Activated CD8-positive, alpha-beta memory T cell treated with anti-CD3 and anti-CD28 coated beads for 48 hours (primary cell): ENCODE measurements around the gene GRB2.
"Not testable (repeated sequence)": the region's sequence is repeated elsewhere in the genome, so short reads cannot be mapped to it uniquely, and the experiment has no call there.

Experiments used
- DNase-seq, 3 experiments: peaks; one replicate each; pipeline ENCODE4 v3.0.0-alpha.2; 2020; ENCODE audit warnings: low read depth in 2 of 3, low spot score in 2 of 3

Gene GRB2

DNA sequence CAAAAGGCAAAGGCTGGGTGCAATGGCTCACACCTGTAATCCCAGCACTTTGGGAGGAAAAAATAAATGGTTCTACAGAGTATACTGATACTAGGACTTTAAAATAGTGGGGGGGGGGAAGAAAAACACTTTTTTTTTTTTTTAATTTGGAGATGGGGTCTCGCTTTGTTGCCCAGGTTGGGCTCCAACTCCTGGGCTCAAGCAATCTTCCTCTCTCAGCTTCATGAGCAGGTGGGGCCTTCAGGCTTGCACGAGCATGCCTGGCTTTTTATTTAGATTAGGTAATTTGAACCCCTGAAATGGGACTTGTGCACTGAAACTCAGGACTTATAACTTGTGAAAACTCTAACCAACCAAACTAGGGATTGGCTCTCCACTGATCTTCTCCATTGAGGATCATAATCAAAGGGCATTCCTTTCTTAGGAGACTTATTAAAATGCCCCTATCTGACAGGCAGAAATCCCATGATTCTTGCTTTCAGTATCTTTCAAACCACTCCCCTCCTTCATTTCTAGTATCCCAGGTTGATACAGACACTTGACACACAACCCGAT, 16.9 kb downstream of the GRB2 start:
- no peak for DNase-seq

DNA sequence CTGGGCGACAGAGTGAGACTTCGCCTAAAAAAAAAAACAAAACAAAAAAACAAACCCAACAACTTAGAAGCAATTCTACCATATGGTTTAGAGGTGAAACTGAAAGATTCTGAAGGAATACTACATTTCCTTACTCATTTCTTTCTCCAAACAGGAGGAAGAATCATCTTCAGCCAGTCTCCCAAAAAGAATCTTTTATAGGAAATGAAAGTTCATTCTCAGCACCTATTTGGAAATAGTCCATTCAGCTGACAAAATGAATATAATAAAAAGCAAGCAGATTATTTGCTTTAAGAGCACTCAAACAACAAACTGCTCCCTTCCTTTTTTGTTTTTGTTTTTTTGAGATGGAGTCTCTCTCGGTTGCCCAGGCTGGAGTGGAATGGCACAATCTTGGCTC, 17.7 kb downstream of the GRB2 start:
- no peak for DNase-seq

DNA sequence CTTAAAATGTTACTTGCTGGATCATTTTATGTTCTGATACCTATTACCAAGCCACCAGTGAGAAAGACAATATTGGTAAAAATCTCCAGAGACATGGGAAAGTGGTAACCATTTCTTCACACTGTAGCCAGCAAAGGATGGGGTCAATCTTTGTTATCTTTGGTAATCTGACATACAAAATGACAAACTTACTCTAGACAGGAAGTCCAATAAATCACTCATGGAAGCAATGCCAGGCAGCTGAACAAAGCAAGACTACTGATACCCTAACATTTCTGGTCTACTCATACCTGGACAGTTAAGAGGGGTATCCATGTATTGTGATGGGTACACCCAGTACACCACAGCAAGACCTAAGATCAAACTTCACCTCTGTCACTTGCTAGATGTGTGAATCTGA, 19.0 kb downstream of the GRB2 start:
- no peak for DNase-seq

DNA sequence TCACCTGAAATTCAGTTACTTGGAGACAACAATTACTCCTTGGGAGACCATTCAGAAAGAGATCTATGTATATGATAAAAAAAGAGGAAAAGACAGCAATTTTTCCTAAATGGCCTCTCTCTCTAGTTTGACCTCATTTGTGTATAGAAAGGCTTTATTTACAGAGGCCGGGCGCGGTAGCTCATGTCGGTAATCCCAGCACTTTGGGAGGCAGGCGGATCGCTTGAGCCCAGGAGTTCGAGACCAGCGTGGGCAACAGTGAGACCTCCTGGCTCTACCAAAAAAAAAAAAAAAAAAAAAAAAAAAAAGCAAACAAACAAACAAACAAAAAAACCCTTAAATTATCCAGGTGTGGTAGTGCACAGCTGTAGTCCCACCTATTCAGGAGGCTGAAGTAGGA, 20.7 kb downstream of the GRB2 start:
- DNase-seq, result no peak

DNA sequence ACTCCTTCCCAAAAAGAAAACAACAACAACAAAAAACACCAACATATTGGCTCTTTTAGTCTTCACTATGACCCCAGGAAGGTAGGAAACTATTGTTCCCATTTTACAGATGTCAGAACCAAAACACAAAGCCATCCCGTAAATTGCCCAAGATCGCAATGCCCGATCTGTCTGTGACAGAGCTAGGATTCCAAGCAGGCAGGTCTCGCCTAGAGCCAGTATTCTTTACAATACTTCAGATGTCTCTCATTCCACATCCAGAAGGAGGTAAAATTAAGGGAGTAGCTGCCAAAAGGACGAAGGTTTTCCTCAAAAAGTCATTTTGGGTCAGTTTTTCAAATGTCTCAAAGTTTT, 21.7 kb downstream of the GRB2 start:
- DNase-seq, result no peak

DNA sequence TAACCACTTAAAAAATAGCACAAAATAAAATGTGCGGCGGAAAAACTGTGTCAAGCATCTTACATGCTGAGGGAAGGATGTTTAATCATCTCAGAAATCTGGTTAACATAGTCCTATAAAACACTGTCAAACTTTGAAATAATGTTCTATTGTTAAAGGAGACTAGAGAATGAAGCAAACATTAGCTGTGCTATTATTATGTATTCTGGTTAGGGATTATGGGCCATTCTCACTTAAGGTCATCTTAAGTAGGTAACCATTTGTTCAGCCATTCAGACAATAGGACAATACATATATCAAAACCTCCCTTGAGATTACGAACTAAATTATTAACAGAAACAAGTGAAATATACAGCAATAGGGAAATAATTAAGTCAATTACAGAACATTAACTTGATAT, 24.7 kb downstream of the GRB2 start:
- no peak for DNase-seq

DNA sequence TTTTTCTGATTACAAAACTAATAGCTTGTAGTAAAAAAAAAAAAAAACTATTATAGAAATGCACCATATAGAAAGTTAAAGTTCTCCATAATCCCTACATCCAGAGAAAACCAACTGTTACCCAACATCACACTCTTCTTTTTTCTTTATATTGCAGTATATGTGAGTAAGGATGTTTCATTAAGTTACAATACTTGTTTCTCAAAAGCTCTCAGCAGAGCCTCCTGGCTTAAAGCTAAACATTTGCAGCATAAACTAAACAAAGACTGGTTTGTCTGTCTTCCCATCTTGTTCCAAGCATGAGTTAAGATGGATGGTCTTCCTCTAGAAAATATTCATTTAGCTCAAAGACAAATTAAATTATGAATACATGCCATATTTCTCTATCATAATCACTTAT, 25.2 kb downstream of the GRB2 start:
- no peak for DNase-seq

DNA sequence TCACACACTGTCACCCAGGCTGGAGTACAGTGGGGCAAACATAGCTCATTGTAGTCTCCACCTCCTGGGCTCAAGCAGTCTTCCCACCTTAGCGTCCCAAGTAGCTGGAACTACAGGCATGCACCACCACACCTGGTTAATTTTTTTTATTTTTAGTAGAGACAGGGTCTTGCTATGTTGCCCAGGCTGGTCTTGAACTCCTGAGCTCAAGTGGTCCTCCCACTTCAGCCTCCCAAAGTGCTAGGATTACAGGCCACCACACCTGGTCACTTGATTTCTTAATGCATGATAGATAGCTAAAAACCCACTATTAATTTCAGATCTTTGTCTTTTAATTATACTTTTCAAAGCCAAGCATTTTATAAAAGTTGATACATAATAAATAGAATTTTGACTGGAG, 26.1 kb downstream of the GRB2 start:
- DNase-seq, result not testable (repeated sequence)

DNA sequence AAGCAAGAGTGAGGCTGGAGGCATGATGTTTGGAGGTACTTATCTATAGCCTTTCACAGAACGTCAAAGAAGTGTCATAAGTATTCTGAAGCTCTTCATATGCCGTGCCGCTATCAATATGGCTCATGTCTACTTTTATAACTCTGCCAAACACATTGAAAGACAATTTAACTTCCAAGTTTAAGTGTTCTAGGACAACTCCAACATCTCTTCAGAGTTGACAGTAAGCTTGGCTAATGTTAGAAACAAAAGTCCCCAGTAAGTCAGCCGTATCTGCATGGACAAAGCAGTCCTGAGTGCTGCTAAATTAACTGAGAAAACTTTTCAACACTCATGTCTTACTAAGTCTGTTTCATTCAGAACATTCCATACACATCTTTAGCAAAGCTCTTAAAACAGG, 32.2 kb downstream of the GRB2 start:
- no peak for DNase-seq

DNA sequence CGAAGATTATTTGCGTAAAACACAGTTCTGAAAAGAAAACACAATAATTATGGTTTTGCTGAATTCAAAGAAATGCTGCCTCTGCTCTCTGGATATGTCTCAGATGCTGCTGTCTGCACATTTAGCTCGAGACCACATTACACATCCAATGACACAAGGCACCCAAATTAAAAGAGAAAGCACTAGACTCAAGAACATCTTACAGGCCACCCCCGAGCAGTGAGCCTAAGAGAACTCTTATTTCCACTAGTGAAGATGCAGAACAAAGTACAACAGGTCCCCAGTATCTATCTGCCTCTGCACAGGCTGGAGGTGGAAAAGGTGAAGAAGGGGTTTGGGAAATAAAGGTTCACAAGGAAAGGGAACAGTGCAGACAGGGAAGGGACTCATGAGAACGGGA, 33.5 kb downstream of the GRB2 start:
- no peak for DNase-seq

DNA sequence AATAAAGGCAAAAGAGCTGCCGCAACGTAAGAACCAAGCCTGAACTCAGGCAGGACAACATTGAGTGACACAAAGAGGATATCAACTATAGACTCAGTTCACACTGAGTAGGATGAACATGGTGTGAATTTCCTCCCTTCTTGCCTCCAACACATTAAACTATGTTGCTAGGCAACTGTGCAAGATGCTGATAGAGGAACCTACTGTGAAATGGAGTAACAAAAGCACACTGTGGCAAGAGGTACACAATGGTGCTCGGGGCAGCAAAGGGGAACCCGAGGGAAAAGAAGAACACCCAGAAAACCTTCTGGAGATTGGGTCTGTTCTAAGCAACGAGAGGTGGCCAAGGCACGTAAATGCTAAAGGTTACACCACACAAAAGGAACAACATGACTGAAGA, 34.1 kb downstream of the GRB2 start:
- no peak for DNase-seq

DNA sequence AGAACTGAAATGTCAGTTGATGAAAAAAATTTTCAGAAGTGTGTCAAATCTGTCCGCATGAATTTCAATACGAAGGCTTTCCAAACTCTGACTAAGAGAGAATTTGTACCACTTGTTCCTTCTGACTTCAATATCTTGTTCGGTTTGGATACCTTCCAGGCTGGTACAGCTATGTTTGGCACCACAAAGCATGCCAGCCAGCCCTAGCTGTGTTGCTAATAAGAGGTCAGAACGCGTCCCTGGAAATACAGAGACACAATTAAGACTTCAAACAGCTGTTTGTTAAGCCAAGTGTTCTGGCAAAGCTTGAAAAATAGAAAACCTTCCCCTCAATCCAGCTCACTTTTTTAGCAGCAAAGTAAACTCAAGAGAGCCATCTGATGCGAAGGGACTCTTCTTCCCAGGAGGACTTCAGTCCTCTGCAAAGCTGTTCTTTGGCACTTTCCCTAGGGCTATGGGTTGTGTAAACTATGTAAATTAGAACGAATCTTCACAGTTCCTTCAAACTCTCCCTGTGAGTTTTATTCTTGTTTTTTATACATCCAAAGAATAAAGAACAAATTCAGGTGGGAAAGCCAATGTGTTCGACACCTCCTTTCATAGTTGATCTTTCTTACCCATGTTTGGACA, 35.1 kb downstream of the GRB2 start:
- DNase-seq, result no peak

DNA sequence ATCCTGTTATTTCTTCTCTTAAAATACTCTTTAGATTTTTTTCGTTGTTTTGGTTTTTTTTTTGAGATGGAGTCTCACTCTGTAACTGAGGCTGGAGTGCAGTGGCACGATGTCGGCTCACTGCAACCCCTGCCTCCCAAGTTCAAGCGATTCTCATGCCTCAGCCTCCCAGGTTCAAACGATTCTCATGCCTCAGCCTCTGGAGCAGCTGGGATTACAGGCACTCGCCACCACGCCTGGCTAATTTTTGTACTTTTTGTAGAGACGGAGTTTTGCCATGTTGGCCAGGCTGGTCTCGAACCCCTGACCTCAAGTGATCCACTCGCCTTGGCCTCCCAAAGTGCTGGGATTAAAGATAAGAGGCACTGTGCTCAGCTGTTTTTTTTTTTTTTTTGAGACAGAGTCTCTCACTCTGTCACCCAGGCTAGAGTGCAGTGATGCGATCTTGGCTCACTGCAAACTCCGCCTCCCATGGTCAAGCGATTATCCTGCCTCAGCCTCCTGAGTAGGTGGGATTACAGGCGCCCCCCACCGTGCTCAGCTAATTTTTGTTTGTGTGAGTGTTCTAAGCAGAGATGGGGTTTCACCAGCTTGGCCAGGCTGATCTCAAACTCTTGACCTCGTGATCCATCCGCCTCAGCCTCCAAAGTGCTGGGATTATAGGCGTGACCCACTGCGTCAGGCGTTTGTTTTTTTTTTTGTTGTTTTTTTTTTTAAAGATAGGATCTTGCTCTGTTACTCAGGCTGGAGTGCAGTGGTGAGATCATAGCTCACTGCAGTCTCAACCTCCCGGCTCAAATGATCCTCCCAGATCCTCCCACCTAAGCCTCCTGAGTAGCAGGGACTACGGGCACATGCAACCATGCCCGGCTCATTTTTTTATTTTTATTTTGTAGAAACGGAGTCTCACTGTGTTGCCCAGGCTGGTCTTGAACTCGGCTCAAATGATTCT, 37.4 kb downstream of the GRB2 start:
- not testable (repeated sequence) for DNase-seq

DNA sequence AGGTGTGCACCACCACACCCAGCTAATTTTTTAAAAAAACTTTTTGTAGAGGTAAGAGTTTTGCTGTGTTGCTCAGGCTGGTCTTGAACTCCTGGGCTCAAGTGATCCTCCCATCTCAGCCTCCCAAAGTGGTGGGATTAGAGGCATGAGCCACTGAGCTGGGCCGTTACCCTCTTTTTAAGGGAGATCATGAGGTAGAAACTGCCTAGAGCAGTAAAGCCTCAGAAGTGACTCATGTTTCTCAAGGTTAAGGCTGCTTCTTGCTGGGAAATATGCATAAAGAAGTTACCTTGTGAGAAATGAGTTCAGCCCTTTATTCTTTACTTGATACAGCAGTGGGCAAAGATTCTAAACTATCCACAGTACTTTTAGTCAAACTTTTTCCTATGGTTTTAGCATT, 38.2 kb downstream of the GRB2 start:
- DNase-seq, result no peak

DNA sequence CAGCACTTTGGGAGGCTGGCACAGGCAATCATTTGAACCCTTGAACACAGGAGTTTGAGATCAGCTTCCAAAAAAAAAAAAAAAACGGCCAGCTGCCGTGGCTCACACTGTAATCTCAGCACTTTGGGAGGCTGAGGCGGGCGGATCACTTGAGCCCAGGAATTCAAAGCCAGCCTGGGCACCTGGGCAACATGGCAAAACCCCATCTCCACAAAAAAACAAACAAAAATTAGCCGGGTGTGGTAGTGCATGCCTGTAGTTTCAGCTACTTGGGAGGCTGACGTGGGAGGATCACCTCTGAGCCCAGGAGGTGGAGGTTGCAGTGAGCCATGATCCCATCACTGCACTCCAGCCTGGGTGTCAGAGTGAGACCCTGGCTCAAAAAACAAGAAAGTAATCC, 39.0 kb downstream of the GRB2 start:
- no peak for DNase-seq

DNA sequence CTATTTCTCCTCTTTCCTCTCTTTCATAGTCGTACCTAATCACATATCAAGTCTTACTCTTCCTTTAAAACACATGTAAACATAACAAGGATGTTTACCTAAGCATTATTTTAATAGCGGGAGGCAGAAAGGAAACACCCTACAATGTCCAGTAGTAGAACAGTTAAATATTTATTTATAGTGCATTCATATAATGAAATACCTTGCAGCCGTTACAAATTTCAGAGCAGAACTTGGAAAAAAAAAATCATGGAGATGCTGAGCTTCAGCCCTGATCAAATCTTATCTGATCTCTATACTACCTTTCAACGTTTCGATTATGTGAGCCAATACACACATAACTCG, 39.6 kb downstream of the GRB2 start:
- DNase-seq, result no peak

DNA sequence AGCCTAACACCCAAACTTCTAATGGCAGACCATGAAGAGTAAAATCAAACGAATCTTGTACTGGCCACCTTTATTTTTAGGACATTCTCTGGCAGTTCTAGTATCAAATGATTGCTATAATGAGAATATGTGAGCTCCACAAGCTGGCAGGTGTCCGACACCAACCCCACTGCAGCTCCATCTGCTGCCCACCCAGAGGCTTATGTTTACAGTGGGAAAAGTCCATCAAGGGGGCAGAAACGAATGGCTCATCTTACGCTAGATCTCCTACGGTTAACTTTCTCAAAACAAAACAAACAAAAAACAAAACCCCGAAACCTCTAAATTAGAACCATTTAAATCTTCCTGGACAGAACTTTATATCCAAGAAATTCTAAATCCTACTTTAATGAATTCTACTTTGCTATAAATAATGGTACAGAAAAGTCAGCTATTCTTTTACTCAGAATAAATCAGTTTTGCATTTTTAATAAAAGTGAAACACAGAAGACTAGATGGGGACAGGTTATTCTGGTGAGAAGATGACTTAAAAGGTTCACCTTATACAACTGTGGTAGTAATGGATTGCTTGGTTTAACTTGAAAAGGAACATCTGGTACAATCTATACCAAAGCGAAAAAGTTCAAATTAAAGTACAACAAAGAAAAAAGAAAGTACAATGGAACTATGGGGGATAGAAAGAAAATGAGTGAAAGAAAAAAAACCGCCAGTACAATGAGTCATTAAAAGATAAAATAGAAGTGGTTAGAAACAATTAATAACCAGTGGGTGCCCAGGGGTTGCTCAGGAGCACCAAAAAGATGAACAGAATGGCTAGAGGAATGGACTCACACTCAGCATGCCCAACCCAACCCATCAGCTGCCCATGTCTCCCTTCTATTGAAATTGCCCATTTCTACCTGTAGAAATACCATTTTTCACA, 40.2 kb downstream of the GRB2 start:
- no peak for DNase-seq

DNA sequence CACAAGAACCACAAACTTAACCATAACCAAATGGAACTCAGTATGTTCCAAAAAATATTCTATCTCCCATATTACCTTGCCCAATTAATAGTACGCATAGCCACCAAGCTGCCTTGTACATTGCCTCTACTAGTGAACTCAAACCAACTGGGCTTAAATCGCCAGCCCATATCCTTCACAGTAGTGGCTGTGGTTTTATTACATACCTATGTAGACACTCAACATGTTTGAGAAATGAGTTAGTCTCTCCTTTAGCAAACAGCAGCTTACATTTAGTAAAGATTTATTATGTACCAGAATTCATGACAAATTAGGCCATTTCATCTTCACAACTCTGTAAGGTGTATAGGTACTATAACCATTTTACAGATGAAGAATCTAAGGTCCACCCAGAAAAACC, 41.4 kb downstream of the GRB2 start:
- no peak for DNase-seq

DNA sequence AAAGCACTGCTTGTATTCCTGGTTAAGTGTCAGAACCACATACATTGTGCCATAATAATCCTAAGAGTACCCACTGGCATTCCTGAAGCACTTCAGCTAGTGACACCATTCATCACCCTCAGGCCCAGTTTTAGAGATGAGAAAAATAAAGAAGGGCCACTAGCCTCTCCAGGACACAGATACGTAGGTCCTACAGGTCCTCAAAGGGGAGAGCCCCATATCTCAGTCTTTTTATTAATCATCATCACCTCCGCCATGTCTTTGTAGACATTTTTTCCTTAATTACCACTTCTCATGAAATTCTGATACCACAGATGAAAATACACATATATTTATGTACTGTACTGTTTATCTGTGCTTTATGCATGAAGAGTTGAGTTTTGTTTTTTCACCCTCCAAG, 43.5 kb downstream of the GRB2 start:
- DNase-seq, result no peak

DNA sequence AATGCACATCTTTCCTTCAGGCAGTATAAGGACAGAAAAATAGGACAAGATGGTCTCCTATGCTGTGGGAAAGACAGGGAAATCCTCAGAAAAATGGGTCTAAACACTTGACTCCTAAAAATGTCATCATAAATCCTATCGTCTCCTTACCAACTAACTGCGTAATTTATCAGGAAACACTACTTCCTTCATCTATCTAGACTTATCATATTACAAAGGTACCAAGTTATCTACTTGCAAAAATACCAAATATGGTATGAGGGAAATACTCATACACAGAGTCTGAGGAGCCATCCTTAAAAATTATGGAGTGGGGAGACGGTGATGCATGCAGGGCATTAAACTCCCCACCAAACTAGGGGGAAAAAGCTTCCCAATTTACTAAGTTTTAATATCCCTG, 44.1 kb downstream of the GRB2 start:
- no peak for DNase-seq

DNA sequence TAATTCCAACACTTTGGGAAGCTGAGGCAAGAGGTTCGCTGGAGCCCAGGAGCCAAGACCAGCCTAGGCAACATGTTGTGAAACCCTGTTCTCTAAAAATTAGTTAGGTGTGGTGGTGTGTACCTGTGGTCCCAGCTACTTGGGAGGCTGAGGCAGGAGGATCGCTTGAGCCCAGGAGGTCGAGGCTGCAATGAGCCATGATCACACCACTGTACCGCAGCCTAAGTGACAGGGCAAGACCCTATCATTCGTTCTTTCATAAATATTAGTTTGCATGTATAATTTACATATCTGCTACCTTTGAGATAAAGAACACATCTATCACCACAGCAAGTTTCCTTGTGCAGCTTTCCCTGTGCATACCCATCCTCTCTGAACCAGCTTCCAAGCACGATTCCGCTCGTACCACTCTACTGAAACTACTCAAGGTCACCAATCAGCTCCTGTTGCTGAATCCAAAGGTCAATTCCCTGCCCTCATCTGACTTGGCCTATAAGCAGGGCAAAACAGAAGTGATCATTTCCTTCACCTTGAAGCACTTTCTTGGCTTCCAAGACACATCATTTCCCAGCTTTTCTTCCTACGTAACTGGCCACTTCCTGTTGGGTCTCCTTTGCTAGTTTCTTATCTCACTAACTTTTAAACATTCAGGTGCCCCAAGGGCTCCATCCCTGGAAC, 49.1 kb downstream of the GRB2 start:
- DNase-seq, result no peak
